H1 (cell line): ENCODE measurements around the gene BLMH.

ENCODE experiments used
- CEBPB ChIP-seq: IDR thresholded peaks from 2 replicates; pipeline ENCODE4 v1.6.1; 2012; ENCODE audit warnings: low read depth, low read length
- EZH2 ChIP-seq: fragments of 200-600 bp; sonication (generic); IDR thresholded peaks from 2 replicates; pipeline ENCODE4 v1.7.1; 2012; ENCODE audit warnings: low read depth, mild to moderate bottlenecking, moderate library complexity, low read length, inconsistent platforms; ENCODE audit not compliant: severe bottlenecking
- HDAC2 ChIP-seq, 2 experiments: fragments of 300-600 bp in 1 of 2; sonication (generic) in 1 of 2; IDR thresholded peaks; 2 replicates each; pipeline ENCODE4 v1.6.1; 2011 to 2012; ENCODE audit warnings: low read depth in 2 of 2, low read length in 2 of 2, mild to moderate bottlenecking in 2 of 2, moderate library complexity in 2 of 2, borderline replicate concordance in 1 of 2, inconsistent platforms in 1 of 2
- HDAC6 ChIP-seq: IDR thresholded peaks from one replicate; pipeline ENCODE4 v1.7.1; 2012; ENCODE audit warnings: low read depth, mild to moderate bottlenecking, inconsistent platforms, low read length, moderate library complexity
- JUN ChIP-seq: IDR thresholded peaks from 2 replicates; pipeline ENCODE4 v1.6.1; 2011; ENCODE audit warnings: low read depth, mild to moderate bottlenecking, improper control_type of control experiment, low read length
- MAFK ChIP-seq: IDR thresholded peaks from 2 replicates; pipeline ENCODE4 v1.6.1; 2012; ENCODE audit warnings: low read depth, mild to moderate bottlenecking, improper control_type of control experiment, low read length
- POLR2A ChIP-seq, 2 experiments: IDR thresholded peaks; 1 replicate in 1 of 2; 2 replicates in 1 of 2; pipeline ENCODE4 v1.6.1; 2011; ENCODE audit warnings: low read depth in 2 of 2, low read length in 2 of 2, mild to moderate bottlenecking in 2 of 2; ENCODE audit errors: control extremely low read depth in 1 of 2
- POLR2AphosphoS5 ChIP-seq: IDR thresholded peaks from 2 replicates; pipeline ENCODE4 v1.6.1; 2011; ENCODE audit warnings: low read depth, low read length
- SRF ChIP-seq: IDR thresholded peaks from 2 replicates; pipeline ENCODE4 v1.6.1; 2011; ENCODE audit warnings: mild to moderate bottlenecking, low read depth, low read length, moderate library complexity
- SUZ12 ChIP-seq: fragments of 200-600 bp; sonication (generic); IDR thresholded peaks from 2 replicates; pipeline ENCODE4 v1.6.1; 2012; ENCODE audit warnings: mild to moderate bottlenecking, inconsistent platforms, low read length, moderate library complexity, mixed read lengths
- TAF1 ChIP-seq: IDR thresholded peaks from 2 replicates; pipeline ENCODE4 v1.6.1; 2011; ENCODE audit warnings: mild to moderate bottlenecking, low read depth, low read length
- TAF7 ChIP-seq: optimal IDR thresholded peaks from 2 replicates; pipeline ENCODE3; 2011; ENCODE audit warnings: low read depth, mild to moderate bottlenecking, inconsistent platforms, low read length, moderate library complexity, borderline replicate concordance
- TF ChIP-seq, protein P1 (sequence below), 3 experiments: IDR thresholded peaks; 1 replicate in 2 of 3; 2 replicates in 1 of 3; pipeline versions ENCODE4 v1.5.1 to v1.6.1; 2011; ENCODE audit warnings: low read length in 3 of 3, mild to moderate bottlenecking in 3 of 3, inconsistent platforms in 2 of 3, low read depth in 1 of 3, moderate library complexity in 1 of 3; ENCODE audit not compliant: insufficient read depth in 1 of 3; ENCODE audit errors: control extremely low read depth in 1 of 3
- TF ChIP-seq, protein P2 (sequence below): IDR thresholded peaks from 2 replicates; pipeline ENCODE4 v1.6.1; 2011; ENCODE audit warnings: low read depth, mild to moderate bottlenecking, low read length; ENCODE audit not compliant: insufficient read depth

DNA sequence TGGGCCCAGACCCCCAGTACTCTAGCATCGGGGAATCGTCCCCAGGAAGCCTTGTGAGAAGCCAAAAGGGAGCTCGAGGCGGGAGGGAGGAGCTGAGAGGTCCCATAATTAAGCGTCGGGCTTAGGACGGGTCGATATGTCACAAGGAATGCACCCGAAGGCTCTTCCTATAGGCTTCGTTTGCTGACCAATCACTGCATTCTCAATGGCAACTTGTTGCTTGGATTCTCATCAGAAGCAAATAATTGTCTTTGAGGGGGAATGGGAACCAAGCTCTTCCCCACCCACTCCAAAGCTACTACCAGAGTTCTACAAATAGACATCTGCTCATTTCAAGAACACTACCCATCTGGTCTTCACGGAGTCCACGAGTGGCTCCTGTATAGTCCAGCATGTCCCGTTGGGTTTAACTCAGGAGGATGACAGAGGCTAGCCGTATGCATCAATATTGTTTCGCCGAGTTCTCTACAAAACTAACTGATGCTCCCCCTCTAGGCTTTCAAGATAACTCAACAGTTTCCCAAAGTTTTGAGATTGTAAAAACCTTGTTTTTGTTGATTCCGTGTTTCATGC, 628 bp upstream of the BLMH start:
- no peak for TF ChIP-seq SUZ12
- TF ChIP-seq, protein P1, sequence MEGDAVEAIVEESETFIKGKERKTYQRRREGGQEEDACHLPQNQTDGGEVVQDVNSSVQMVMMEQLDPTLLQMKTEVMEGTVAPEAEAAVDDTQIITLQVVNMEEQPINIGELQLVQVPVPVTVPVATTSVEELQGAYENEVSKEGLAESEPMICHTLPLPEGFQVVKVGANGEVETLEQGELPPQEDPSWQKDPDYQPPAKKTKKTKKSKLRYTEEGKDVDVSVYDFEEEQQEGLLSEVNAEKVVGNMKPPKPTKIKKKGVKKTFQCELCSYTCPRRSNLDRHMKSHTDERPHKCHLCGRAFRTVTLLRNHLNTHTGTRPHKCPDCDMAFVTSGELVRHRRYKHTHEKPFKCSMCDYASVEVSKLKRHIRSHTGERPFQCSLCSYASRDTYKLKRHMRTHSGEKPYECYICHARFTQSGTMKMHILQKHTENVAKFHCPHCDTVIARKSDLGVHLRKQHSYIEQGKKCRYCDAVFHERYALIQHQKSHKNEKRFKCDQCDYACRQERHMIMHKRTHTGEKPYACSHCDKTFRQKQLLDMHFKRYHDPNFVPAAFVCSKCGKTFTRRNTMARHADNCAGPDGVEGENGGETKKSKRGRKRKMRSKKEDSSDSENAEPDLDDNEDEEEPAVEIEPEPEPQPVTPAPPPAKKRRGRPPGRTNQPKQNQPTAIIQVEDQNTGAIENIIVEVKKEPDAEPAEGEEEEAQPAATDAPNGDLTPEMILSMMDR (IDR thresholded peaks at IDR 0.05; ENCODE audit: control extremely low read depth in 1 of 3, insufficient read depth in 1 of 3, low read depth in 1 of 3, low read length in 3 of 3) = no peak
- TF ChIP-seq POLR2A (IDR thresholded peaks at IDR 0.05; ENCODE audit: control extremely low read depth in 1 of 2, low read depth in 2 of 2, low read length in 2 of 2) = peak; percentile 44 to 58; a peak in 1 of 3 replicates
- no peak for TF ChIP-seq CEBPB
- no peak for TF ChIP-seq MAFK
- no peak for TF ChIP-seq HDAC6
- no peak for TF ChIP-seq TAF7
- peak; percentile 27; the same call in 1 of the 2 replicates for TF ChIP-seq TAF1
- no peak for TF ChIP-seq HDAC2 (IDR thresholded peaks at IDR 0.05; ENCODE audit: borderline replicate concordance in 1 of 2, low read depth in 2 of 2, low read length in 2 of 2)
- TF ChIP-seq, protein P2, sequence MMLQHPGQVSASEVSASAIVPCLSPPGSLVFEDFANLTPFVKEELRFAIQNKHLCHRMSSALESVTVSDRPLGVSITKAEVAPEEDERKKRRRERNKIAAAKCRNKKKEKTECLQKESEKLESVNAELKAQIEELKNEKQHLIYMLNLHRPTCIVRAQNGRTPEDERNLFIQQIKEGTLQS = no peak
- no peak for TF ChIP-seq JUN
- no peak for TF ChIP-seq EZH2
- no peak for TF ChIP-seq SRF
- peak; percentile 46; the same call in 1 of the 2 replicates for TF ChIP-seq POLR2AphosphoS5
